SK-N-SH treated with all-trans-retinoic acid at 6 μM for 48 hours (cell line): Measurements from ENCODE around the gene FAM20A.

Experiments used
- ATAC-seq: fragments of 200-7000 bp; cut with Tn5 transposase; 3 replicates; pipeline ENCODE4 v1.9.1; 2020; ENCODE audit warnings: mild to moderate bottlenecking, moderate library complexity
- BACH2 ChIP-seq: fragments of 250-450 bp; sonication (Bioruptor Pico); IDR thresholded peaks from 2 replicates; pipeline ENCODE4 v1.9.0; 2021; ENCODE audit warnings: mild to moderate bottlenecking, borderline replicate concordance
- CREB5 ChIP-seq: fragments of 250-450 bp; sonication (Bioruptor Pico); IDR thresholded peaks from 2 replicates; pipeline ENCODE4 v1.5.1; 2020; ENCODE audit warnings: low read depth, mild to moderate bottlenecking, moderate library complexity
- CSRNP3 ChIP-seq: fragments of 250-450 bp; sonication (Bioruptor Pico); IDR thresholded peaks from 2 replicates; pipeline ENCODE4 v1.5.1; 2021; ENCODE audit warnings: mild to moderate bottlenecking, moderate library complexity
- ESRRG ChIP-seq: fragments of 250-450 bp; sonication (Bioruptor Pico); IDR thresholded peaks from 2 replicates; pipeline ENCODE4 v1.6.1; 2021; ENCODE audit warnings: mild to moderate bottlenecking
- GLIS3 ChIP-seq: fragments of 250-450 bp; sonication (Bioruptor Pico); IDR thresholded peaks from 2 replicates; pipeline ENCODE4 v1.5.0; 2020; ENCODE audit warnings: mild to moderate bottlenecking, moderate library complexity
- ISL1 ChIP-seq: fragments of 250-450 bp; sonication (Bioruptor Pico); IDR thresholded peaks from 2 replicates; pipeline ENCODE4 v2.1.2; 2022; ENCODE audit warnings: mild to moderate bottlenecking, moderate library complexity
- OSR1 ChIP-seq: fragments of 250-450 bp; sonication (Bioruptor Pico); IDR thresholded peaks from 2 replicates; pipeline ENCODE4 v1.8.0; 2022; ENCODE audit warnings: moderate library complexity, mild to moderate bottlenecking, inconsistent platforms
- PATZ1 ChIP-seq: fragments of 250-450 bp; sonication (Bioruptor Pico); IDR thresholded peaks from 2 replicates; pipeline ENCODE4 v1.8.0; 2020; ENCODE audit warnings: mild to moderate bottlenecking, moderate library complexity, borderline replicate concordance
- POU6F1 ChIP-seq: fragments of 250-450 bp; sonication (Bioruptor Pico); IDR thresholded peaks from 2 replicates; pipeline ENCODE4 v1.8.0; 2021; ENCODE audit warnings: low read depth, mild to moderate bottlenecking, moderate library complexity, borderline replicate concordance
- PPARA ChIP-seq: fragments of 250-450 bp; sonication (Bioruptor Pico); IDR thresholded peaks from 2 replicates; pipeline ENCODE4 v1.5.0; 2020; ENCODE audit warnings: mild to moderate bottlenecking, borderline replicate concordance
- RARB ChIP-seq: fragments of 250-450 bp; sonication (Bioruptor Pico); IDR thresholded peaks from 2 replicates; pipeline ENCODE4 v1.8.0; 2021; ENCODE audit warnings: mild to moderate bottlenecking, moderate library complexity
- SNAI2 ChIP-seq: fragments of 250-450 bp; sonication (Bioruptor Pico); IDR thresholded peaks from 2 replicates; pipeline ENCODE4 v1.5.0; 2020; ENCODE audit warnings: mild to moderate bottlenecking, moderate library complexity
- TCF4 ChIP-seq: fragments of 250-450 bp; sonication (Bioruptor Pico); IDR thresholded peaks from 2 replicates; pipeline ENCODE4 v1.8.0; 2021; ENCODE audit warnings: mild to moderate bottlenecking, moderate library complexity, borderline replicate concordance
- TOX ChIP-seq: fragments of 250-450 bp; sonication (Bioruptor Pico); IDR thresholded peaks from 2 replicates; pipeline ENCODE4 v1.8.0; 2021; ENCODE audit warnings: mild to moderate bottlenecking, moderate library complexity, borderline replicate concordance
- TSHZ2 ChIP-seq: fragments of 250-450 bp; sonication (Bioruptor Pico); IDR thresholded peaks from 2 replicates; pipeline ENCODE4 v1.5.0; 2020; ENCODE audit warnings: mild to moderate bottlenecking, moderate library complexity
- ZC3H10 ChIP-seq: fragments of 250-450 bp; sonication (Bioruptor Pico); IDR thresholded peaks from 2 replicates; pipeline ENCODE4 v1.5.1; 2021; ENCODE audit warnings: mild to moderate bottlenecking, moderate library complexity
- ZFP3 ChIP-seq: fragments of 250-450 bp; sonication (Bioruptor Pico); IDR thresholded peaks from 2 replicates; pipeline ENCODE4 v1.5.0; 2020; ENCODE audit warnings: mild to moderate bottlenecking, moderate library complexity
- ZFP30 ChIP-seq: fragments of 450-650 bp; formaldehyde crosslinking; IDR thresholded peaks from 2 replicates; pipeline ENCODE4 v1.5.0; 2022; ENCODE audit warnings: mild to moderate bottlenecking, moderate library complexity
- ZNF565 ChIP-seq: fragments of 450-650 bp; formaldehyde crosslinking; conservative IDR thresholded peaks from 2 replicates; pipeline ENCODE4 v1.5.0; 2020; ENCODE audit warnings: low read depth, mild to moderate bottlenecking, moderate library complexity
- ZNF70 ChIP-seq: fragments of 450-650 bp; formaldehyde crosslinking; IDR thresholded peaks from 2 replicates; pipeline ENCODE4 v1.5.0; 2020; ENCODE audit warnings: mild to moderate bottlenecking, moderate library complexity
- ZNF8 ChIP-seq: fragments of 450-650 bp; formaldehyde crosslinking; IDR thresholded peaks from 2 replicates; pipeline ENCODE4 v1.5.0; 2020; ENCODE audit warnings: mild to moderate bottlenecking, moderate library complexity

The FAM20A gene

GRCh38 chr17:68614718-68615117 is 13.6 kb upstream of the FAM20A start:
- no peak for TF ChIP-seq PATZ1 (CRISPR knock-in tag)
- no peak for TF ChIP-seq OSR1 (CRISPR knock-in tag)
- TF ChIP-seq TSHZ2 (CRISPR knock-in tag): no peak
- TF ChIP-seq ZNF565 (CRISPR knock-in tag): no peak
- TF ChIP-seq ZNF8: no peak
- no peak for TF ChIP-seq GLIS3 (CRISPR knock-in tag)
- no peak for TF ChIP-seq TCF4 (CRISPR knock-in tag)
- TF ChIP-seq POU6F1: no peak
- TF ChIP-seq TOX (CRISPR knock-in tag): no peak
- TF ChIP-seq ZNF70 (CRISPR knock-in tag): no peak
- no peak for TF ChIP-seq ZFP3 (CRISPR knock-in tag)
- TF ChIP-seq ISL1: no peak
- no peak for TF ChIP-seq CSRNP3 (CRISPR knock-in tag)
- no peak for TF ChIP-seq CREB5 (CRISPR knock-in tag)
- no peak for TF ChIP-seq RARB (CRISPR knock-in tag)
- TF ChIP-seq ESRRG (CRISPR knock-in tag): no peak
- no peak for TF ChIP-seq BACH2 (CRISPR knock-in tag)
- no peak for TF ChIP-seq ZC3H10 (CRISPR knock-in tag)
- TF ChIP-seq SNAI2 (CRISPR knock-in tag): no peak
- TF ChIP-seq, all 23 proteins: peak for 0
- ATAC-seq: no peak

- ATAC-seq: peak; percentile 83
- TF ChIP-seq ZNF8 (no peak), ZFP3 (CRISPR knock-in tag) (no peak), TSHZ2 (CRISPR knock-in tag) (no peak), ZC3H10 (CRISPR knock-in tag) (no peak), ZFP30 (CRISPR knock-in tag) (no peak), CREB5 (CRISPR knock-in tag) (no peak), POU6F1 (no peak), GLIS3 (CRISPR knock-in tag) (no peak), PPARA (CRISPR knock-in tag) (no peak), ZNF70 (CRISPR knock-in tag) (no peak), ESRRG (CRISPR knock-in tag) (no peak), PATZ1 (CRISPR knock-in tag) (no peak), SNAI2 (CRISPR knock-in tag) (no peak)
These were observed 12.7 kb upstream of the FAM20A start for GRCh38 chr17:68613739-68614298.
